NCI-H2227 (cell line): ENCODE results near the gene CKAP5.
"Not testable (repeated sequence)": the region's sequence is repeated elsewhere in the genome, so short reads cannot be mapped to it uniquely, and the experiment has no call there.

Experiments
- DNase-seq: peaks from one replicate; lab custom pipeline; 2025; ENCODE audit not compliant: unreplicated experiment; lab: John Stamatoyannopoulos, UW

CKAP5 gene

GRCh38 chr11:46855863-46856262 is 9.8 kb upstream of the CKAP5 start:
- DNase-seq = no peak

GRCh38 chr11:46855167-46855566 is 9.1 kb upstream of the CKAP5 start:
- no peak for DNase-seq

GRCh38 chr11:46850829-46851380 is 4.8 kb upstream of the CKAP5 start:
- no peak for DNase-seq

GRCh38 chr11:46849631-46850030 is 3.6 kb upstream of the CKAP5 start:
- no peak for DNase-seq

- DNase-seq = no peak
These were observed 390 bp upstream of the CKAP5 start for GRCh38 chr11:46846510-46846830.

GRCh38 chr11:46845440-46845739 is 690 bp downstream of the CKAP5 start:
- no peak for DNase-seq

- no peak for DNase-seq
These were observed 6.0 kb downstream of the CKAP5 start for GRCh38 chr11:46840116-46840515.

- no peak for DNase-seq
These were observed 7.6 kb downstream of the CKAP5 start for GRCh38 chr11:46838501-46838900.

GRCh38 chr11:46837860-46838259 is 8.2 kb downstream of the CKAP5 start:
- no peak for DNase-seq

GRCh38 chr11:46836870-46837269 is 9.2 kb downstream of the CKAP5 start:
- no peak for DNase-seq

GRCh38 chr11:46836431-46836830 is 9.6 kb downstream of the CKAP5 start:
- no peak for DNase-seq

- no peak for DNase-seq
These were observed 10.2 kb downstream of the CKAP5 start for GRCh38 chr11:46835897-46836296.

GRCh38 chr11:46834821-46835220 is 11.3 kb downstream of the CKAP5 start:
- no peak for DNase-seq

- DNase-seq = no peak
These were observed 13.4 kb downstream of the CKAP5 start for GRCh38 chr11:46832511-46833214.

GRCh38 chr11:46827995-46828394 is 18.1 kb downstream of the CKAP5 start:
- no peak for DNase-seq

GRCh38 chr11:46826310-46827044 is 19.6 kb downstream of the CKAP5 start:
- DNase-seq = peak; percentile 86

- peak; percentile 27 for DNase-seq
These were observed 37.2 kb downstream of the CKAP5 start for GRCh38 chr11:46808799-46809431.

GRCh38 chr11:46801694-46802470 is 44.2 kb downstream of the CKAP5 start:
- no peak for DNase-seq

GRCh38 chr11:46800177-46800576 is 45.9 kb downstream of the CKAP5 start:
- no peak for DNase-seq

GRCh38 chr11:46799725-46800124 is 46.4 kb downstream of the CKAP5 start:
- not testable (repeated sequence) for DNase-seq

GRCh38 chr11:46778416-46778815 is 67.7 kb downstream of the CKAP5 start:
- no peak for DNase-seq
